ENCODE results near the gene HIP1.
"Not testable (repeated sequence)": the region's sequence is repeated elsewhere in the genome, so short reads cannot be mapped to it uniquely, and the experiment has no call there.

DNA sequence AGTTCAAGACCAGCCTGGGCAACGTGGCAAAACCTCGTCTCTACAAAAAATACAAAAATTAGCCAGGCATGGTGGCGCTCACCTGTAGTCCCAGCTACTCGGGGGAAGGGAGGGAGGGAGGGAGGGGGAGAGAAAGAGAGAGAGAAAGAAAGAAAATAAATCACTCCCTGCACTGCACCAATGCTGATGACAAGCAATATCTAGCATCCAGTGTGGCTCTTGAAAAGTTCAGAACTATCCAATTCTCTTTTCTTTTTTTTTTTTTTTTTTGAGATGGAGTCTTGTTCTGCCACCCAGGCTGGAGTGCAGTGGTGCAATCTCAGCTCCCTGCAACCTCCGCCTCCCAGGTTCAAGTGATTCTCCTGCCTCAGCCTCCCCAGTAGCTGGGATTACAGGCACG is 45.1 kb downstream of the HIP1 start:
- not testable (repeated sequence) for TF ChIP-seq CTCF, EP300, POLR2A (IDR thresholded peaks at IDR 0.05)

Measured in sigmoid colon (tissue), 4 donors.